OCI-LY1 (cell line): ENCODE data around the gene SH3PXD2A.

Source experiments
- H2AFZ ChIP-seq: fragments of 200-600 bp; sonication (generic), shearing (Covaris generic); 2 replicates; pipeline ENCODE4 v1.6.0; 2014; ENCODE audit warnings: antibody characterized with exemption, mild to moderate bottlenecking, low read length
- H3F3A ChIP-seq: fragments of 200-600 bp; sonication (generic), shearing (Covaris generic); 2 replicates; pipeline ENCODE4 v1.6.0; 2014; ENCODE audit warnings: mild to moderate bottlenecking, antibody characterized with exemption, low read length, moderate library complexity; ENCODE audit not compliant: insufficient read depth
- H3K27ac ChIP-seq: fragments of 200-600 bp; sonication (generic); 2 replicates; pipeline ENCODE4 v1.5.1; 2014; ENCODE audit warnings: low read length, mixed run types, mild to moderate bottlenecking, low read depth; ENCODE audit not compliant: poor library complexity, severe bottlenecking
- H3K27me3 ChIP-seq: fragments of 200-600 bp; sonication (generic); 2 replicates; pipeline ENCODE4 v1.6.0; 2014; ENCODE audit warnings: antibody characterized with exemption, mild to moderate bottlenecking, low read length, moderate library complexity; ENCODE audit not compliant: insufficient read depth
- H3K36me3 ChIP-seq: fragments of 200-600 bp; sonication (generic); 2 replicates; pipeline ENCODE4 v1.6.1; 2014; ENCODE audit warnings: mild to moderate bottlenecking, antibody characterized with exemption, low read length, moderate library complexity, mixed read lengths; ENCODE audit not compliant: insufficient read depth
- H3K4me1 ChIP-seq: fragments of 200-600 bp; sonication (generic); 2 replicates; pipeline ENCODE4 v1.5.1; 2014; ENCODE audit warnings: mild to moderate bottlenecking, low read length, moderate library complexity; ENCODE audit not compliant: insufficient read depth, severe bottlenecking
- H3K4me2 ChIP-seq: fragments of 200-600 bp; sonication (generic), shearing (Covaris generic); 2 replicates; pipeline ENCODE4 v1.6.1; 2014; ENCODE audit warnings: low read length
- H3K4me3 ChIP-seq: fragments of 200-600 bp; sonication (generic); 2 replicates; pipeline ENCODE4 v1.5.1; 2014; ENCODE audit warnings: low read length, low read depth, mild to moderate bottlenecking, mixed read lengths; ENCODE audit not compliant: poor library complexity, severe bottlenecking
- H3K79me2 ChIP-seq: fragments of 200-600 bp; shearing (Covaris generic); 2 replicates; pipeline ENCODE4 v1.6.1; 2016; ENCODE audit warnings: mixed run types, low read length, mixed read lengths; ENCODE audit not compliant: insufficient read depth
- H3K9ac ChIP-seq: fragments of 200-600 bp; sonication (generic), shearing (Covaris generic); 2 replicates; pipeline ENCODE4 v1.6.1; 2014; ENCODE audit warnings: mild to moderate bottlenecking, low read length, mixed read lengths
- H3K9me2 ChIP-seq: fragments of 200-600 bp; sonication (generic), shearing (Covaris generic); 2 replicates; pipeline ENCODE4 v1.6.1; 2014; ENCODE audit warnings: low read depth, mild to moderate bottlenecking, low read length, mixed read lengths
- H3K9me3 ChIP-seq: fragments of 200-600 bp; shearing (Covaris generic); 2 replicates; pipeline ENCODE4 v1.6.1; 2014; ENCODE audit warnings: low read length, mixed read lengths
- H4K20me1 ChIP-seq: fragments of 200-600 bp; sonication (generic), shearing (Covaris generic); 2 replicates; pipeline ENCODE4 v1.6.0; 2016; ENCODE audit warnings: mild to moderate bottlenecking, low read length; ENCODE audit not compliant: insufficient read depth
- EZH2 ChIP-seq: fragments of 200-600 bp; sonication (generic), shearing (Covaris generic); IDR thresholded peaks from 2 replicates; pipeline ENCODE4 v1.8.0; 2017; ENCODE audit warnings: borderline replicate concordance, mixed run types, mild to moderate bottlenecking, antibody characterized with exemption, low read length, moderate library complexity, mixed read lengths
- TF ChIP-seq, protein P1 (sequence below): fragments of 200-600 bp; sonication (generic), shearing (Covaris generic); IDR thresholded peaks from 2 replicates; pipeline ENCODE4 v1.5.1; 2017; ENCODE audit warnings: mild to moderate bottlenecking, antibody characterized with exemption, low read length, moderate library complexity, mixed read lengths

SH3PXD2A gene

GRCh38 chr10:103859161-103860086, 4.0 kb upstream of the SH3PXD2A start:
- H3K27ac ChIP-seq = no peak overlapping the region
- H3K27me3 ChIP-seq = peaks cover under 1% of the 10 kb centered on the region; the same call in 1 of the 2 replicates
- no peak for TF ChIP-seq EZH2
- TF ChIP-seq, protein P1, sequence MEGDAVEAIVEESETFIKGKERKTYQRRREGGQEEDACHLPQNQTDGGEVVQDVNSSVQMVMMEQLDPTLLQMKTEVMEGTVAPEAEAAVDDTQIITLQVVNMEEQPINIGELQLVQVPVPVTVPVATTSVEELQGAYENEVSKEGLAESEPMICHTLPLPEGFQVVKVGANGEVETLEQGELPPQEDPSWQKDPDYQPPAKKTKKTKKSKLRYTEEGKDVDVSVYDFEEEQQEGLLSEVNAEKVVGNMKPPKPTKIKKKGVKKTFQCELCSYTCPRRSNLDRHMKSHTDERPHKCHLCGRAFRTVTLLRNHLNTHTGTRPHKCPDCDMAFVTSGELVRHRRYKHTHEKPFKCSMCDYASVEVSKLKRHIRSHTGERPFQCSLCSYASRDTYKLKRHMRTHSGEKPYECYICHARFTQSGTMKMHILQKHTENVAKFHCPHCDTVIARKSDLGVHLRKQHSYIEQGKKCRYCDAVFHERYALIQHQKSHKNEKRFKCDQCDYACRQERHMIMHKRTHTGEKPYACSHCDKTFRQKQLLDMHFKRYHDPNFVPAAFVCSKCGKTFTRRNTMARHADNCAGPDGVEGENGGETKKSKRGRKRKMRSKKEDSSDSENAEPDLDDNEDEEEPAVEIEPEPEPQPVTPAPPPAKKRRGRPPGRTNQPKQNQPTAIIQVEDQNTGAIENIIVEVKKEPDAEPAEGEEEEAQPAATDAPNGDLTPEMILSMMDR = peak; percentile 84
- H3K4me1 ChIP-seq = peaks cover 1% of the 10 kb centered on the region
- H3K79me2 ChIP-seq = no peaks in the 10 kb centered on the region
- H3K4me3 ChIP-seq = no peak overlapping the region
- no peaks in the 10 kb centered on the region for H4K20me1 ChIP-seq
- no peaks in the 10 kb centered on the region for H3K36me3 ChIP-seq
- H2AFZ ChIP-seq = no peak overlapping the region
- no peaks in the 10 kb centered on the region for H3F3A ChIP-seq
- no peaks in the 10 kb centered on the region for H3K9me3 ChIP-seq
- H3K4me2 ChIP-seq = no peak overlapping the region
- no peaks in the 10 kb centered on the region for H3K9me2 ChIP-seq
- no peak overlapping the region for H3K9ac ChIP-seq

DNA sequence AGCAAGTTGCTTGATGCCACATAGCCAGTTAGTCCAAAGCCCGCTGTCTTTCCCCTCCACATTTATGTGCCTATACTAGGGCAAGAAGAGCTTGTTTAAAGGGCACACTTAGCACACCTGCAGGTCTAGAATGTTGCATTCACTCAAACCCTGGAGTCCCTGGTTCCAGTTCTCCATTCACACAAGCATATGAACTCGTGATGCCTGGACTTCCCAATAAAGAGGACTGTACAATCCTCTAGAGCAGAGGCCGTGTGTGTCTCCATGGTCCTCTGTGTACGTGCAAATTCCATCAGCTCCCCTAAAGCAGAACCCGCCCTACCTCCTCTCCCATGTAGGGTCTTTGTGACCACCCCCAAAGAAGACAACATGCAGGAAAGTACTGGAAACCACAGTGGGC, 3.0 kb upstream of the SH3PXD2A start:
- TF ChIP-seq EZH2 = no peak
- TF ChIP-seq, protein P1 = no peak
- Histone ChIP-seq H2AFZ (no peak overlapping the region), H3K4me2 (no peak overlapping the region), H3K4me1 (peaks cover 6% of the 10 kb centered on the region), H3K79me2 (no peaks in the 10 kb centered on the region), H3K4me3 (no peak overlapping the region), H3K9me2 (no peaks in the 10 kb centered on the region), H3K9me3 (no peaks in the 10 kb centered on the region), H3F3A (no peaks in the 10 kb centered on the region), H3K27me3 (no peaks in the 10 kb centered on the region), H3K36me3 (no peaks in the 10 kb centered on the region), H3K27ac (no peak overlapping the region), H3K9ac (no peak overlapping the region), H4K20me1 (no peaks in the 10 kb centered on the region)

- H3K9me2 ChIP-seq = no peaks in the 10 kb centered on the region
- H3K4me2 ChIP-seq = no peak overlapping the region
- H3K4me3 ChIP-seq = no peak overlapping the region
- peaks cover 6% of the 10 kb centered on the region for H3K4me1 ChIP-seq
- H3K27me3 ChIP-seq = no peaks in the 10 kb centered on the region
- no peak overlapping the region for H2AFZ ChIP-seq
- no peaks in the 10 kb centered on the region for H3F3A ChIP-seq
- no peak overlapping the region for H3K9ac ChIP-seq
- H3K36me3 ChIP-seq = no peaks in the 10 kb centered on the region
- no peaks in the 10 kb centered on the region for H4K20me1 ChIP-seq
- H3K79me2 ChIP-seq = no peaks in the 10 kb centered on the region
- no peaks in the 10 kb centered on the region for H3K9me3 ChIP-seq
- no peak overlapping the region for H3K27ac ChIP-seq
- TF ChIP-seq, protein P1 = no peak
- no peak for TF ChIP-seq EZH2
Measured at GRCh38 chr10:103856797-103857170, 1.4 kb upstream of the SH3PXD2A start.
